HG02763 (cell line): ENCODE measurements around the gene KRT38.
"Not testable (repeated sequence)": the region's sequence is repeated elsewhere in the genome, so short reads cannot be mapped to it uniquely, and the experiment has no call there.

Experiments
- ATAC-seq: cut with Tn5 transposase; IDR thresholded peaks from one replicate; pipeline ENCODE4 v1.9.1; 2021; ENCODE audit warnings: mild to moderate bottlenecking, moderate library complexity; ENCODE audit not compliant: unreplicated experiment

KRT38 gene

GRCh38 chr17:41396996-41397660 is 43.7 kb downstream of the KRT38 start, which contains the start of gene KRT31:
KRT31 (minus strand) TSS chr17:41397608; CDS start chr17:41397539, 69 bp downstream.
- no peak for ATAC-seq

GRCh38 chr17:41396340-41396739 is 44.4 kb downstream of the KRT38 start:
- no peak for ATAC-seq

GRCh38 chr17:41395611-41396010 is 45.2 kb downstream of the KRT38 start:
- no peak for ATAC-seq

- ATAC-seq, result not testable (repeated sequence)
Observed at GRCh38 chr17:41395044-41395443, 45.7 kb downstream of the KRT38 start.

GRCh38 chr17:41394254-41394996 is 46.4 kb downstream of the KRT38 start:
- ATAC-seq, result no peak

- ATAC-seq, result no peak
Observed at GRCh38 chr17:41393826-41394225, 47.0 kb downstream of the KRT38 start.

- ATAC-seq, result no peak
Observed at GRCh38 chr17:41393294-41393693, 47.5 kb downstream of the KRT38 start.

- no peak for ATAC-seq
Observed at GRCh38 chr17:41392278-41392677, 48.5 kb downstream of the KRT38 start.

GRCh38 chr17:41391535-41391934 is 49.2 kb downstream of the KRT38 start:
- no peak for ATAC-seq

GRCh38 chr17:41390411-41390938 is 50.3 kb downstream of the KRT38 start:
- ATAC-seq, result no peak

- no peak for ATAC-seq
Observed at GRCh38 chr17:41387670-41388069, 53.1 kb downstream of the KRT38 start.

- no peak for ATAC-seq
Observed at GRCh38 chr17:41386227-41386626, 54.6 kb downstream of the KRT38 start.
